Panc1 (cell line): Measurements from ENCODE around the gene CCDC77. TPM values are rescaled to one million over a fixed set of nuclear protein-coding genes. Genes with fewer than 3 reads are reported as not detected.

Experiments used
- ATAC-seq: fragments of 200-7000 bp; cut with Tn5 transposase; 2 replicates; pipeline ENCODE4 v1.9.1; 2020; ENCODE audit warnings: mild to moderate bottlenecking, moderate library complexity
- BruUV-seq: library from RNA; stranded (reverse); fragments of 400-500 nt; replicated peaks from 2 replicates; lab custom pipeline; 2021; lab: Mats Ljungman, UMichigan
- CTCF ChIA-PET: fragments of 300-600 bp; sonication (Branson Sonifier 250); formaldehyde crosslinking; loops from one replicate; lab custom pipeline; 2022; ENCODE audit warnings: antibody characterized with exemption; lab: Charles Lee
- POLR2A ChIA-PET: fragments of 300-600 bp; sonication (Branson Sonifier 250); formaldehyde crosslinking; loops from one replicate; lab custom pipeline; 2022; ENCODE audit warnings: antibody characterized with exemption; lab: Charles Lee
- DNase-seq: peaks from one replicate; pipeline ENCODE4 v3.0.0-alpha.2; 2010; ENCODE audit warnings: low read depth, low spot score
- H3K27ac ChIP-seq: 2 replicates; pipeline ENCODE4 v1.5.1; 2011; ENCODE audit warnings: mild to moderate bottlenecking, low read length, inconsistent platforms
- H3K27me3 ChIP-seq: fragments of 200-500 bp; sonication (Bioruptor generic); 2 replicates; pipeline ENCODE4 v1.6.0; 2014; ENCODE audit warnings: low read length, inconsistent platforms; ENCODE audit not compliant: control insufficient read depth, insufficient read depth
- H3K36me3 ChIP-seq: fragments of 200-500 bp; sonication (Bioruptor generic); 2 replicates; pipeline ENCODE4 v1.5.1; 2014; ENCODE audit warnings: inconsistent platforms, mild to moderate bottlenecking, low read length, moderate library complexity; ENCODE audit not compliant: control insufficient read depth, insufficient read depth
- H3K4me1 ChIP-seq: 2 replicates; pipeline ENCODE4 v1.5.1; 2011; ENCODE audit warnings: inconsistent platforms, mild to moderate bottlenecking, low read length, moderate library complexity; ENCODE audit not compliant: control insufficient read depth, insufficient read depth
- H3K4me3 ChIP-seq, 2 experiments: 2 replicates each; pipeline ENCODE4 v1.5.1; 2011 to 2012; ENCODE audit warnings: low read depth in 2 of 2, low read length in 2 of 2, mild to moderate bottlenecking in 2 of 2, inconsistent platforms in 1 of 2, moderate library complexity in 1 of 2
- H3K9me3 ChIP-seq: fragments of 200-500 bp; sonication (Bioruptor generic); 2 replicates; pipeline ENCODE4 v1.5.1; 2014; ENCODE audit warnings: low read depth, mild to moderate bottlenecking, inconsistent platforms, low read length, moderate library complexity; ENCODE audit not compliant: control insufficient read depth, insufficient read depth
- CTCF ChIP-seq: fragments of 450-650 bp; IDR thresholded peaks from 2 replicates; pipeline ENCODE4 v1.5.1; 2017; ENCODE audit warnings: mild to moderate bottlenecking
- POLR2AphosphoS5 ChIP-seq: IDR thresholded peaks from 2 replicates; pipeline ENCODE4 v1.6.1; 2012; ENCODE audit warnings: mild to moderate bottlenecking, low read depth, low read length, moderate library complexity
- REST ChIP-seq, 2 experiments: IDR thresholded peaks; 2 replicates each; pipeline ENCODE4 v1.6.1; 2011 to 2012; ENCODE audit warnings: low read depth in 2 of 2, control low read depth in 1 of 2, low read length in 1 of 2, mild to moderate bottlenecking in 1 of 2, moderate library complexity in 1 of 2; ENCODE audit not compliant: insufficient read depth in 1 of 2
- SIN3A ChIP-seq: IDR thresholded peaks from 2 replicates; pipeline ENCODE4 v1.6.1; 2012; ENCODE audit warnings: low read depth, mild to moderate bottlenecking, low read length, moderate library complexity, borderline replicate concordance; ENCODE audit not compliant: insufficient read depth
- TCF7L2 ChIP-seq: IDR thresholded peaks from 2 replicates; pipeline ENCODE4 v1.6.1; 2011; ENCODE audit warnings: mild to moderate bottlenecking, low read depth, low read length, inconsistent platforms
- in situ Hi-C: cut with HindIII; loops from 2 replicates; pipeline ENCODE4 v1.10.0; 2016; ENCODE audit warnings: low sequenced_read_pairs, low pct_unique_long_range_greater_than_20kb
- intact Hi-C: fragments of 100-400 bp; cut with micrococcal nuclease; formaldehyde crosslinking; loops from one replicate; pipeline ENCODE4 v1.10.0; 2022; ENCODE audit not compliant: unreplicated experiment
- total RNA-seq: library from RNA; stranded (reverse); gene quantifications from one replicate; pipeline ENCODE4 v1.2.1, GENCODE V29; 2021; ENCODE audit not compliant: unreplicated experiment

CCDC77 gene
- total RNA-seq, 1 experiment from 2014 or later: 9.8 TPM

GRCh38 chr12:386651-387050, 14.8 kb upstream of the CCDC77 start:
- H3K27ac ChIP-seq: no peak overlapping the region
- POLR2A ChIA-PET: no interaction called here
- DNase-seq: no peak

GRCh38 chr12:388012-388411, 13.4 kb upstream of the CCDC77 start:
- H3K4me1 ChIP-seq: peaks cover 5% of the 10 kb centered on the region; the same call in 1 of the 2 replicates
- peaks cover 9% of the 10 kb centered on the region; the same call in 1 of the 2 replicates for H3K36me3 ChIP-seq
- H3K4me3 ChIP-seq: peak overlapping the region; percentile 70 to 90
- ChIA-PET POLR2A (no interaction called here), CTCF (no interaction called here)
- ATAC-seq (no peak), DNase-seq (no peak)
- no peaks in the 10 kb centered on the region for H3K9me3 ChIP-seq
- H3K27ac ChIP-seq: peak overlapping the region; percentile 89
- no peak for TF ChIP-seq CTCF
- no peak for TF ChIP-seq REST (IDR thresholded peaks at IDR 0.05; ENCODE audit: insufficient read depth in 1 of 2, low read depth in 2 of 2, low read length in 1 of 2)
- TF ChIP-seq POLR2AphosphoS5: no peak
- TF ChIP-seq SIN3A: no peak
- TF ChIP-seq TCF7L2: no peak
- no TSS peak for BruUV-seq
- no peaks in the 10 kb centered on the region for H3K27me3 ChIP-seq
- intact Hi-C loops: no loop called here
- in situ Hi-C loops: no loop called here

More at GRCh38 chr12:386651-387050, 14.8 kb upstream of the CCDC77 start:
- BruUV-seq: no TSS peak
- no peaks in the 10 kb centered on the region for H3K9me3 ChIP-seq
- in situ Hi-C loops: no loop called here
- H3K36me3 ChIP-seq: peaks cover 9% of the 10 kb centered on the region; the same call in 1 of the 2 replicates
- H3K4me1 ChIP-seq: peaks cover 5% of the 10 kb centered on the region; the same call in 1 of the 2 replicates
- intact Hi-C loops: no loop called here
- TF ChIP-seq REST (IDR thresholded peaks at IDR 0.05; ENCODE audit: insufficient read depth in 1 of 2, low read depth in 2 of 2, low read length in 1 of 2): no peak
- no peak for TF ChIP-seq SIN3A
- TF ChIP-seq POLR2AphosphoS5: no peak
- no peak for TF ChIP-seq CTCF
- no peak for TF ChIP-seq TCF7L2
- peak overlapping the region; percentile 24 to 90 for H3K4me3 ChIP-seq
- CTCF ChIA-PET: no interaction called here
- ATAC-seq: no peak
- H3K27me3 ChIP-seq: no peaks in the 10 kb centered on the region
